ENCODE results near the gene ACKR2. TPM values are rescaled to one million over a fixed set of nuclear protein-coding genes. Genes with fewer than 3 reads are reported as not detected.
A peak's percentile ranks its signal among the peaks of the same experiment; 100 is the strongest.

Gene ACKR2
- total RNA-seq, 3 donors from 2014 or later: 1.8 to 15.8 (median 6.9) TPM

DNA sequence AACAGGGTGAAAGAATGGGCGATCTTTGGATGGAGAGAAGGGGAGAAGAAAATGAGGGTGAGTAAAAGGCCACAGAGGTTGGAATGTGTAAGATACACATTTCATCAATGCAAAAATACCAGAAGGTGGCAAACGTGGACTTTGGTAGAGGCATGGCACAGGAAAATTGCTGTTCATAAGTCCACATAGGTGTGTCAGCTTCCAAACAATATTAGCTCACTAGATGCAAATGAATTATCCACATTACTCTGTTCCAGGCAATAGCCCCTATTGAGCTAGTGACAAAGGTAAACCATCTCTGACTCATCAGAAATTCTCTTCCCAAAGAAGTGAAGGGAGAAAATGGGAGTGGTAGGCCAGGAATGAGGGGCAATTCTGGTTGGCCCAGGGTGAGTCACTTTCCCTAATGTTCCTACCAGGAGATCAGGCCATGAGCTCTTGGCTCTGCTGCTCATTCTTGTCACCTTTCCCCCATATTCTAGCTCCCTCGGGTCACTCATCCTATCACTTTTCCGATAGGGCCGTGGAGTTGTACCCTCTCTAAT, 19.9 kb downstream of the ACKR2 start:
- Histone ChIP-seq H3K36me3 (no peaks in the 10 kb centered on the region), H3K27me3 (no peaks in the 10 kb centered on the region), H3K4me3 (no peak overlapping the region), H3K4me1 (no peaks in the 10 kb centered on the region), H3K27ac (peak overlapping the region in 1 of 2 donors; percentile 13), H3K9me3 (no peaks in the 10 kb centered on the region)
- intact Hi-C loops (cut with DNase I; ENCODE audit: low total_unique reads): no loop called here
- TF ChIP-seq, protein P1, sequence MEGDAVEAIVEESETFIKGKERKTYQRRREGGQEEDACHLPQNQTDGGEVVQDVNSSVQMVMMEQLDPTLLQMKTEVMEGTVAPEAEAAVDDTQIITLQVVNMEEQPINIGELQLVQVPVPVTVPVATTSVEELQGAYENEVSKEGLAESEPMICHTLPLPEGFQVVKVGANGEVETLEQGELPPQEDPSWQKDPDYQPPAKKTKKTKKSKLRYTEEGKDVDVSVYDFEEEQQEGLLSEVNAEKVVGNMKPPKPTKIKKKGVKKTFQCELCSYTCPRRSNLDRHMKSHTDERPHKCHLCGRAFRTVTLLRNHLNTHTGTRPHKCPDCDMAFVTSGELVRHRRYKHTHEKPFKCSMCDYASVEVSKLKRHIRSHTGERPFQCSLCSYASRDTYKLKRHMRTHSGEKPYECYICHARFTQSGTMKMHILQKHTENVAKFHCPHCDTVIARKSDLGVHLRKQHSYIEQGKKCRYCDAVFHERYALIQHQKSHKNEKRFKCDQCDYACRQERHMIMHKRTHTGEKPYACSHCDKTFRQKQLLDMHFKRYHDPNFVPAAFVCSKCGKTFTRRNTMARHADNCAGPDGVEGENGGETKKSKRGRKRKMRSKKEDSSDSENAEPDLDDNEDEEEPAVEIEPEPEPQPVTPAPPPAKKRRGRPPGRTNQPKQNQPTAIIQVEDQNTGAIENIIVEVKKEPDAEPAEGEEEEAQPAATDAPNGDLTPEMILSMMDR (IDR thresholded peaks at IDR 0.05): no peak
- TF ChIP-seq POLR2AphosphoS5 (IDR thresholded peaks at IDR 0.05) (no peak), POLR2A (IDR thresholded peaks at IDR 0.05) (no peak)
- DNase-seq (ENCODE audit: low spot score in 2 of 2): no peak

DNA sequence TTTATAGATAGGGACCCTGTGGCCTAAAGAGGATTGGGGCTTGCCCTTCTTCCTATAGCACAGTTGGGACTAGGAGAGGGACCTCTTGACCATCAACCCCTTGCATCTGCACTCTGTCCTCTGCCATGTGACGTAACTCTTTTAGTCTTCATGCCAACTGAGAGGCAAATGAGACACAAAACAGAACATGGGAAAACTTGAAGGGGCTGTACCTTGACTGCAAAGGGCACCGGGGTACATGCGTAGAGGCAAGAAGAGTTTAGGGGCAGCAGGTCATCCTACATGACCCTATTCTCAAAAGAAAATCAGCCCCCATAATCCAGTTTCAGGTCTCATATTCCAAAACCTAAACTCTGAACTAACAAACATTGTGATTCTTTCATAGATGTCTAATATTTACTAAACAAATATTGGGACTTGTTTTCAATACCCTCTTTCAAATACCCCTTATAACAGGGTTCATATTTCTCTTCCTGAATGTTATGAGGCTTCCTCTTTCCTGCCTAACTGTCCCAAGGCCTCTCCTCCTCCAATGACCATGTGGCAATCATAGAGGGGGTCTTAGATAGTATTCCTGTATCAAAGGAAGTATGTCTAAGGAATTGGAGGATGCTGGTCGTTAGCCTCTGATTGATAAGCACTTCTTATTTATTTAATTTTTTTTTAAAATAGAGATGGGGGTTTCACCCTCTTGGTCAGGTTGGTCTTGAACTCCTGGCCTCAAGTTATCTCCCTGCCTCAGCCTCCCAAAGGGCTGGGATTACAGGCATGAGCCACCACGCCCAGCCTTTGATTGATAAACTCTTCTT, 20.6 kb downstream of the ACKR2 start:
- Histone ChIP-seq H3K9me3 (no peaks in the 10 kb centered on the region), H3K4me1 (no peaks in the 10 kb centered on the region), H3K4me3 (no peak overlapping the region), H3K27ac (peak overlapping the region in 1 of 2 donors; percentile 13), H3K36me3 (no peaks in the 10 kb centered on the region), H3K27me3 (no peaks in the 10 kb centered on the region)
- TF ChIP-seq POLR2A (IDR thresholded peaks at IDR 0.05): no peak
- TF ChIP-seq, protein P1 (IDR thresholded peaks at IDR 0.05): no peak
- TF ChIP-seq POLR2AphosphoS5 (IDR thresholded peaks at IDR 0.05): no peak
- no peak for DNase-seq (ENCODE audit: low spot score in 2 of 2)
- intact Hi-C loops (cut with DNase I; ENCODE audit: low total_unique reads): loop anchor here (10.0 kb wide), 1 partner anchor 45 kb away; no protein-coding TSS in a partner anchor

DNA sequence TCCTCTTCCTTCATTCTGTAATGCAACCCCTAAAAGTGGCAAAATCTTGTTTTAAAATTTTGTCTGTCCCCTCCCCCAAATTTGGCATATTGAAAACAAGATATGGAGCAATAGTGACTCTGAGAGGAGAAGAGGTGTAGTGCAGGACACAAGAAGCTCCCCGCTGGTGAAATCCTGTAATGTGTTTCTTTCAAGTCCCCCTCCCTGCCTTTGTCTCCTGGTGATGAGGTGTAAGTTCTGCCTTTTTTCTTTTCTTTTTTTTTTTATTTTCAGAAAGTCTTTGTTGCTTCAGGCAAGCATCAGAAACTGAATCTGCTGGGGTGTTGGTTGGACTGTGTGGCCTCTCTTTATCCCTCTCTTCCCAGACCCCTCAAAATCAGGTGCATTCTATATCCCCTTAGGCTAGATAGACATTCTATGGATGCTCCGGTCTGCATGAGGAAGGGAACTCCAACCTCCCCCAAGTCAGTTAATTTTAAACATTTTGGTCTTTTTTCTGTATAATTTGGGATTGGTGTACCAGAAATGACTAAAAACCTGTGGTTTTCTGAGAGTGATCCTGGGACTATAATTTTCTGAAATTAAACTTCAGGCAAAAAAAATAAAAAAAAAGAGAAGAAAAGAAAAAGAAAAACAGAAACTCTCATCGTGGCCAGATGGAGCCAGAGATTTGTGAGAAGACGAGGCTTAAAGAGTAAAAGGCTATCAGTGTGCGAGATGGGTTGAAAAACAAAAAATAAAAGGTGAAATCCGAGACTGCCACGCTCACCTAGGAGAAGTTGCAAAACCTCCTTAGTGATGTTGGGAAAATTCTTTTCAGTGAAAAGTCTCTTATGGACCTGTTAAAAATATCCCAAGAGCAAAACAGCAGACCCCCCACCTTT, 21.4 kb downstream of the ACKR2 start:
- H3K36me3 ChIP-seq: no peaks in the 10 kb centered on the region
- intact Hi-C loops (cut with DNase I; ENCODE audit: low total_unique reads): loop anchor here (10.0 kb wide), 1 partner anchor 46 kb away; no protein-coding TSS in a partner anchor

DNA sequence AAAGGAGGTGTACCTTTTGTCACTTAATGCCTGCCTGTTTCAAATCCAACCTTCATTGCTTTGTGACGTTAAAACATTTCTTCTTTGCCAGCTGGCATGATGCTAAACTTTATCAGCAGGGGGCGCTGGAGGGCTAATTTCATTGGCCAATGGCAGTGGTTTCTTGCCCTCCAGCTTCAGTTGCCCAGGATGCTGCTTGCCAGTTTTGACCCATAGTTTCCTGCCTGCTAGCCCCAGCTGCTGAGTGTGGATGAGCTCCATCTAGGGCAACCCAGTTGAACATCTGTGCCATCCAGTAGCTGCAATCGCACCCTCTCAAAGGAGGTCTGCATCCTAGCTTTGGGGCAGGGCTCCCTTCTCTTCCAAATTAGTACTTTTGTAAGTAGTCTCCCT, 22.1 kb downstream of the ACKR2 start:
- H3K36me3 ChIP-seq: no peaks in the 10 kb centered on the region
- H3K4me3 ChIP-seq: no peak overlapping the region
- TF ChIP-seq, protein P1 (IDR thresholded peaks at IDR 0.05): peak; percentile 45 to 64 (median 46)
- no peak for TF ChIP-seq POLR2AphosphoS5 (IDR thresholded peaks at IDR 0.05)
- H3K27ac ChIP-seq: no peak overlapping the region
- no peaks in the 10 kb centered on the region for H3K4me1 ChIP-seq
- intact Hi-C loops (cut with DNase I; ENCODE audit: low total_unique reads): loop anchor here (10.0 kb wide), 1 partner anchor 47 kb away; no protein-coding TSS in a partner anchor
- peak in 1 of 2 donors; percentile 59 for DNase-seq (ENCODE audit: low spot score in 2 of 2)
- H3K9me3 ChIP-seq: no peaks in the 10 kb centered on the region
- no peaks in the 10 kb centered on the region for H3K27me3 ChIP-seq

More for the DNA sequence above, 21.4 kb downstream of the ACKR2 start:
- Histone ChIP-seq H3K9me3 (no peaks in the 10 kb centered on the region), H3K27ac (no peak overlapping the region), H3K27me3 (no peaks in the 10 kb centered on the region), H3K4me3 (no peak overlapping the region), H3K4me1 (no peaks in the 10 kb centered on the region)
- TF ChIP-seq POLR2AphosphoS5 (IDR thresholded peaks at IDR 0.05): no peak
- TF ChIP-seq, protein P1 (IDR thresholded peaks at IDR 0.05): peak; percentile 29 to 46 (median 35)
- no peak for TF ChIP-seq POLR2A (IDR thresholded peaks at IDR 0.05)
- DNase-seq (ENCODE audit: low spot score in 2 of 2): no peak
